GM19025 (cell line): ENCODE results near the gene RHCE.
"Not testable (repeated sequence)": the region's sequence is repeated elsewhere in the genome, so short reads cannot be mapped to it uniquely, and the experiment has no call there.

ENCODE experiments used
- ATAC-seq: cut with Tn5 transposase; IDR thresholded peaks from one replicate; pipeline ENCODE4 v1.9.1; 2021; ENCODE audit warnings: mild to moderate bottlenecking, low read depth, moderate library complexity; ENCODE audit not compliant: unreplicated experiment

The RHCE gene

GRCh38 chr1:25405731-25406305 lies 14.8 kb downstream of the RHCE start:
- ATAC-seq = not testable (repeated sequence)

- ATAC-seq = not testable (repeated sequence)
These were observed 17.4 kb downstream of the RHCE start for GRCh38 chr1:25402947-25403803.

- ATAC-seq = not testable (repeated sequence)
These were observed 22.5 kb downstream of the RHCE start for GRCh38 chr1:25398079-25398478.

DNA sequence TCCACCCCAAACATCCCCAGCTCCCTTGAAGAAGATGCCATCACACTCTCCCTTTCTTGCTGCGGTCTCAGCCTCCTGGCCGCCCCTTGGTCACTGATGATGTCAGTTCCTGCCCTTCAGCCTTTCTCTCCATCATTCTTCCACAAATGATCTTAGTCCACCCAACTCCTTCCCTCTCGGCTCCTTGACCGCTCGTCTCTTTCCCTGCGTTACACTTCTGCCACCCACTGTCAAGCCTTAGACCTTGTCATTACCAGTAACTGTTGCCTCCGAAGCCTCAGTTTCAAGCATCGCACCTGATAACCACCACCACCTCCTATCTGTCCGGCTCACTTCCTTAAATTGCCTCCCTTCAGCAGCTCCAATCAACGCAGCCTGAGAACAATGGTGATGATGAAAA lies 23.1 kb downstream of the RHCE start:
- not testable (repeated sequence) for ATAC-seq

DNA sequence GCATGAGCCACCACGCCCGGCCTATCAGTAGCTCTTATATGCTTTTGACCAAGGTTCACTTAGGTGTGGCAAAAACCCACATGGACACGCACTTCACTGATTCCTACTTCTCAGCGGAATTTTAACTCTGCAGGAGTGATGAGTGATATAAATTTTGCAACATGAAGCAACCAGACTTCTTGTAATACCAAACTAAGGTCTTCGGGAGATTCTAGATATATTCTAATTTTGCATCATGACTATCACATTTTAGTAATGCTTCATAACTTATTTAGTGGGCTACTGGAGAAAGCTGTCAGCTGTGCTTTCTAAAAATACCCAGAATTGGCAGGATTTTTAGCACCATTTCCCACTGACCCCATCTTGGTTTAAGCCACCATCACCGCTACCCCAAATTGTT lies 27.8 kb downstream of the RHCE start:
- ATAC-seq = no peak

DNA sequence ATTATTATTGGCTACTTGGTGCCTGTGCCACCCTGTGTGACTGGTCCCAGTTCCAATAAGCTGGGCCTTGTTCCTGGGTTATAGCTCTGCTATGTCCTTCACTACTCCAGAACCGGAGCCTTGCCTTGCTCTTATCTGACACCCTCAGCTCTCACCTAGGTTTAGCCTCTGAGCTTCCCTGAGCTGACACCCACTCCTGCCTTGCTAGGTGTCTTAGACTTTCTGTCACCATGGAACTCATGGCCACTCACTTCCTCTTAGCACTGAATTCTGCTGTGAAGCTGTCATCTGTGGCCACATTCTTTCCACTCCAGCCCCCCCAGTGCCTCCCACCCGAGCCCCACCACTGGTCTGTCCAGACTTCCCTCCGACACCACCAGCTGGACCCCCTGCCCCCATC lies 30.9 kb downstream of the RHCE start:
- not testable (repeated sequence) for ATAC-seq

DNA sequence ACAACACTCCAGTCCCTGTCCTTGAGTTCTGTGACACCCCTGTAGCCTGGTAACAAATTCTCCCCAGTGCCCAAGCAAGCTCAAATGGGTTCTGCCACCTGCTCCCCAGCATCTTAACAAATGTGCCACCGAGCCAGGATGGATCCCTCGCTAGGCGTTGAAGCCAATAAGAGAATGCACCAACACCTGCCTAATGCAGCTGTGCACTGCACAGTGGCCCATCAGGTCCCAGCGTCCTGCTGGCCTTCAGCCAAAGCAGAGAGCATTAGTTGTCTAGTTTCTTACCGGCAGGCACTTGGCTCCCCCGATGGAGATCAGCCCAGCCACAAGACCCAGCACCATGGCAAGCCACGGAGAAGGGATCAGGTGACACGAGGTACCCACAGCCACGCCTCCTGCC lies 31.9 kb downstream of the RHCE start:
- not testable (repeated sequence) for ATAC-seq

GRCh38 chr1:25387096-25387495 lies 33.5 kb downstream of the RHCE start:
- ATAC-seq = not testable (repeated sequence)

- ATAC-seq = not testable (repeated sequence)
These were observed 36.8 kb downstream of the RHCE start for GRCh38 chr1:25383875-25384274.

GRCh38 chr1:25383090-25383489 lies 37.5 kb downstream of the RHCE start:
- not testable (repeated sequence) for ATAC-seq

DNA sequence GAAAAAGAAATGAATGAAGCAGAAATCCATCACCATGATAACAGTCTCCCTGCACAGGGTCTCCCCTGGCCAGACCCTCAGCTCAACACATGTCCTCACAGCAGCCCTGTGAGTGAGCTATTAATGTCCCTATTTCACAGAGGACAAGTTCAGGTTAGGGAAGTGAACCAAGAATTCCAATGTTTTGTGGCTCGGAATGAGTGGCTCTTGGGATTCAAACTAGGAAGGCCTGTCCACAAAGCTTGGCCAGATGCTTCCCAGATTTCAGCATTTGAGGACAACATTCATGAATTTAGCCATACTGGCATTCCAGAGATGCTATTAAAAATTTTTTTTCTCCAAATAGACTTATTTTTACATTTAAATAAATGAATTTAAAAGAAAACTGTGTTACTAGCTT lies 38.1 kb downstream of the RHCE start:
- not testable (repeated sequence) for ATAC-seq

- ATAC-seq = not testable (repeated sequence)
These were observed 42.3 kb downstream of the RHCE start for GRCh38 chr1:25378367-25378766.

DNA sequence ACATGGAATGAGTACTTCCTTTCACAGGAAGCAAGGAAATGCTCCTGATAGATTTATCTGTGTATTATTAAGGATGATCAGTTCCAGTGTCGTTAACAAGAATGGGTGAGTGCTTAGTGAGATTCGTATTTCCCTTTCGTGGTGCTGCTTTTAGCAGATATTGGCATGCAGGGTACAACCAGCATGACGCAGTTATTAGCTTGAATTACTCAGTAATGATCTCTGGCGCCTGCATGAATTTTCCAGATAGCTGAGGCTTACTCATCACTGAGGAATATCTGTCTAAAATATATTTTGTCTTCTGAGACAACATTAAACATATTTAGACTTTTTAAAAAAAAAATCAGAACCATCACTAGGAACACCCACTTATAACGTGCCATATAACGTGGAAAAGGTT lies 48.9 kb downstream of the RHCE start:
- ATAC-seq = not testable (repeated sequence)

DNA sequence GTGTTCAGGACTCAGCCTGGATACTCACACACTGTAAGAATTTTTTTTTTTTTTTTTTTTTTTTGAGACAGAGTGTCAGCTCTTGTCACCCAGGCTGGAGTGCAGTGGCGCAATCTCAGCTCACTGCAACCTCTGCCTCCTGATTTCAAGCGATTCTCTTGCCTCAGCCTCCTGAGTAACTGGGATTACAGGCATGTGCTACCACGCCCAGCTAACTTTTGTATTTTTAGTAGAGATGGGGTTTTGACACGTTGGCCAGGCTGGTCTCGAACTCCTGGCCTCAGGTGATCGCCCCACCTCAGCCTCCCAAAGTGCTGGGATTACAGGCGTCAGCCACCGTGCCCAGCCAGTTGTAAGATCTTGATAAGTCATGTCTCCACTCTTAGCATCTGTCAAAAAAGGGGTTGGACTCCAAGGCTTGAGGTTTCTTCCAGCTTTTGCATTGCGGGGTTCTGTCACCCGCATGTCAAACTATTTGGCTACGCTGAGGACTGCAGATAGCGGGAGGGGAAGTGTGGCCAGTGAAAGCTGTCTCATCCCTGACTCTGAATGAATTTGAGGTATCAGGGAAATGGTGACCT lies 50.8 kb downstream of the RHCE start:
- not testable (repeated sequence) for ATAC-seq

- no peak for ATAC-seq
These were observed 51.4 kb downstream of the RHCE start for GRCh38 chr1:25369241-25369640.

DNA sequence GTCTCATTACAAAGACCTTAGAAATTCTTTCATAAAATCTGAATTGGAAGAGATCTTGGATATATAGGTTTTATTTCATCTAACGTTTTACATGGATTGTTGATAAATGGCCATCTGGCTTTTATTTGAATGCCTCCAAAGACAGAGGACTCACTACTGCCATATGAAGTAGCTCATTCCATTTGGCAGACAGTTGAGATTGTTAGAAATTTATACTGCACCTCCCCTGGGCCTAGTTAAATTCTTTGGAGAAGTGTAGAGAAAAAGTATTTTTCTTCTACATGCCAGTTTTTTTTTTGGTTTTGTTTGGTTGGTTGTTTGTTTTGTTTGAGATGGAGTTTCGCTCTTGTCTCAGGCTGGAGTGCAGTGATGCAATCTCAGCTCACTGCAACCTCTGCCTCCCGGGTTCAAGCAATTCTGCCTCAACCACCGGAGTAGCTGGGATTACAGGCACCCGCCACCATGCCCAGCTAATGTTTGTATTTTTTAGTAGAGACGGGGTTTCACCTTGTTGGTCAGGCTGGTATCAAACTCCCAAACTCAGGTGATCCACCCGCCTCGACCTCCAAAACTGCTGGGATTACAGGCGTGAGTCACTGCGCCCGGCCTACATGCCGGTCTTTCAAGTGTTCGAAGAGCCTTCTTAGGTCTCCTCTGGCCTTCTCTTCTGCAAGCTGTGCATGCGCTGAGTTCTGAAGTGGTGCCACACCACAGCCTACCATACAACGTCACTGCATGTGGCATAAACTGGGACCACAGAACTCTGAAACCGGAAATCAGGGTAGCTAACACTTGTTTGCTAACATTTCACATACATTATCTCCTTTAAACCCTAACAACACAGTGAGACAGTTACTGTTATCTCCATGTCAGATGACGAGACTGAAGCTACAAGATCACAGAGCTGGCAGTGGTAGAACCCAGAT lies 57.7 kb downstream of the RHCE start:
- not testable (repeated sequence) for ATAC-seq

- ATAC-seq = no peak
These were observed 58.7 kb downstream of the RHCE start for GRCh38 chr1:25361901-25362300.

DNA sequence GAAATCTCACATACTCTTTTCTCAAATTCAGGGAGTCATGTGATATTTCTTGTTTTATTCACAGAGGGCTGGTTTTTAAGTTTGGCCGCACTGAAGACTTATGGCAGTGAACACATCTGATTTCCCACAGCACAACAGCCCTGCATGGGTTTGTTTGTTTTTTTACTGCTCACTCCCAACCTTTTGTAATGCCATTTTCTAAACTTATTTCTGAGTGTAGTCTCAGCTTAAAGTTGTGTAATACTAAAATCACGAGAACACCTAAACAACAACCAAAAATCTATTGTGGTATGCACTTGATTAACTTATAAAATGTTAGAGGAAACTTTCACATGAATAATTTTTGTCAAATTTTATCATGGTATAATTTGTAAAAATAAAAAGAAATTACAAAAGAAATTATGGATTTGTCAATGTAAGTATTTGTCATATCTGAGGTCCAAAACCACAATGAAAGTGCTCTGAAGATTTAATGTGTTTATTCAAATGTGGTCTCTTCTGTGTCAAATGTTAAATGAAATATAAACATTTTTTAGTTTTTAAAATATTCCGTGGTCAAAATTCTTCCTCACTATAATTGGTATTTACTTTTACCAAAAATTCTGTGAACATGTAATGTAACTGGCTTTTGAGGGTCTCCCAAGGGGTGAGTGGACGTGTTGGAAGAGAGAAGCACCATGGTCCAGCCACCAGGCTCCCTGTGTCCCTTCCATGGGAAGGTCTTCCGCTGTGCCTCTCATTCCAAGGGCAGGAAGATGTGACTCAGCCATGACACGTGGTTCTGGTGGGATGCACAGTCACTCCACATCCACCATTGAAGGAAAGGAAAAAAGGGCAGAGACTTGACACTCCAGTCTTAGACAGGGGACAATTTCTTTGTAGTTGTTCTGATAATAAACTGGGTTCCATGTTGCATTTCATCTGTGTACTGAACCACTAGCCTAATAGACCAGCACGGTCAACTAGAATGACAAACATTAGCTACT lies 59.7 kb downstream of the RHCE start:
- no peak for ATAC-seq

DNA sequence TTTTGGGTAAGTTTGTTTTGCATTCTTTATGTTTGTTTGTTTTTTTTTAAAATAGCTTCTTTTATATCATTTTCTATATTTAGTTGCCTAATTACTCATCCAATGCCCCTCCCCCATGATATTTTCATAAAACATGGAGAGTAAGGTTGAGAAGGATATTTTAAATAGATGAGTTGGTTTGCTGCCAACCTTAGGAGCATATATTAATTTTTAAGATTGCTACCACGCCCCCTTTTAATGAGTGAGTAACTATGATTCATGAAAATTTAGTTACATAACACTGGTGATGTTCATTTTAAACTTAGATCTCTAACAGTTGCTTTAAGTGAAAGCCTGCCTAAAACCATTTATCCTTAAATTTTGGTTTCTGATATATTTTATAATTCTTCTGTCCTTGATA lies 63.8 kb downstream of the RHCE start:
- no peak for ATAC-seq
